HFFc6 (cell line): ENCODE results near the gene CDC26. TPM values are rescaled to one million over a fixed set of nuclear protein-coding genes. Genes with fewer than 3 reads are reported as not detected.
A peak's percentile ranks its signal among the peaks of the same experiment; 100 is the strongest.

ENCODE experiments used
- DNase-seq: peaks from one replicate; pipeline ENCODE4 v3.0.0-alpha.2; 2018
- H3K27ac Mint-ChIP-seq: 2 replicates; pipeline ENCODE4 v1.8.0; 2020; ENCODE audit warnings: mild to moderate bottlenecking, mixed read lengths
- H3K27me3 Mint-ChIP-seq: 2 replicates; pipeline ENCODE4 v1.8.0; 2021; ENCODE audit warnings: mild to moderate bottlenecking, moderate library complexity, mixed read lengths; ENCODE audit not compliant: insufficient read depth
- H3K36me3 Mint-ChIP-seq: 2 replicates; pipeline ENCODE4 v1.8.0; 2021; ENCODE audit warnings: low read depth, mixed read lengths
- H3K4me1 Mint-ChIP-seq: 2 replicates; pipeline ENCODE4 v1.8.0; 2020; ENCODE audit warnings: low read depth, mixed read lengths
- H3K4me3 Mint-ChIP-seq: 2 replicates; pipeline ENCODE4 v1.8.0; 2020; ENCODE audit warnings: mild to moderate bottlenecking, moderate library complexity, mixed read lengths
- H3K9me3 Mint-ChIP-seq: 2 replicates; pipeline ENCODE4 v1.8.0; 2020; ENCODE audit warnings: mild to moderate bottlenecking, mixed read lengths
- CTCF ChIP-seq: fragments of 200-600 bp; sonication (generic); IDR thresholded peaks from 2 replicates; pipeline ENCODE4 v1.5.0; 2021; ENCODE audit warnings: antibody characterized with exemption, mild to moderate bottlenecking
- long read RNA-seq: library from polyadenylated mRNA; unstranded; transcript quantifications from one replicate; pipeline ENCODE4 v2.0.0, GENCODE V29; 2019
- total RNA-seq, 6 experiments: library from RNA; stranded (reverse); fragmentation: NEBNext Ultra II Directional; extraction: Animal tissue kit (Norgen Biotek cat#: 25700); gene quantifications; 2 replicates in 1 of 6; 3 replicates in 5 of 6; pipeline ENCODE4 v1.2.3, GENCODE V29; 2021

CDC26 gene
- total RNA-seq, result 10 to 100 TPM; 27.9 to 37.3 (median 32.9) TPM
- long read RNA-seq, transcript CDC26-201 (4 exons, 872 nt), result major isoform, 37 of 48 reads
- long read RNA-seq, partial matches to known transcripts, result 1 of 48 reads
- long read RNA-seq, other reads (novel, unspliced or antisense), result 10 of 48 reads

DNA sequence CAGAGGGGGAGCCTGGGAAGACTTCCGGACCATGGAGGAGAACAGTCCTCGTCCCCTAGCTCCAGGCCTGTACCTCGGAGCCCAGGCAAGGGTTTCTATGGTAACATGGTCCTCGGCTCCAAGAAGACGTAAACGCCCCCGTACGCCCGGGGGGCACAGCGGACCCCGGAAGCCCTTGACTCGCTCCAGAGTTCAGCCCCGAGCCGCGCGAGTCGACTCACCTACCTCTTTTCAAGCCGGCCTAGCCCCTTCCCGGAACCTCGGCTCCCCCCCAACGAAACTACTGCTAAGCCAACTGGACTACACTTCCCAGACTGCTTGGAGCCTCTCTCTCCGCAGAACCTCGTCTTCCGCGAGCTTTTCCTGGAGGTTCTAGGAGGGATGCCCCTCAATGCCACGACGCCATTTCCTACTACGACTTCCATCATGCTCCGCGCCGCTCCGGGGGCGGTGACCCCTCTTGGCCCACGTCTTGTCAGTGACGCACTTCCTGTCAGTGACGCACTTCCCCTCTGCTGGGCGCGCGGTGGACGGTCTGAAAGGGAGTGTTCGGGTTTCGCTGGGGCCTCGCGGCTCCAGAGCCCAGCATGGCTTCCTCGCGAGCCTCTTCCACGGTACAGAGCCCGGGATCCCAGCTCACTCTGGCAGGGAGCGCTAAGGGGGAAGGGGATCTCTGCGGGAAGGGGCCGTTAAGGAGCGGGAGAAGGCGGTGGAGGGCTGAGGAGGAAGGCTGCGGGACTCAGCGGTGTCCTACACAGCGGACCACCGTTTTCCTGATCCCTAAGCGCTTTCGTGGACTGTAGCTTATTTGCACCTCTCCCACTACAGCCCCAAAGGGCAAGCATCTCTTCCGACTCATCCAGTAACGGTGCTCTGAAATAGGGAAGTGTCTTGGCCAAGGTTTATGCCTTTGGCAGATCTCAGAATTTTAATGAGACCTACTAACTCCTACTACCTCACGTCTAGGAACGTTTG, at the start of gene CDC26, which contains the start of gene PRPF4:
CDC26 (minus strand) TSS at position 416 of the 975 bp plus-strand sequence. CDS start 3,065 bp downstream, outside the sequence.
PRPF4 (plus strand) TSS at position 502 of the 975 bp plus-strand sequence; CDS start at position 588, 86 bp downstream.
- TF ChIP-seq CTCF, result no peak
- no peak within 1 kb of the TSS for H3K27ac Mint-ChIP-seq
- H3K36me3 Mint-ChIP-seq, result peaks cover 38% of the 10 kb centered on the region
- H3K9me3 Mint-ChIP-seq, result no peaks in the 10 kb centered on the region
- H3K4me1 Mint-ChIP-seq, result peaks cover 20% of the 10 kb centered on the region
- H3K27me3 Mint-ChIP-seq, result no peaks in the 10 kb centered on the region
- H3K4me3 Mint-ChIP-seq, result no peak within 1 kb of the TSS
- peak; percentile 98 for DNase-seq

DNA sequence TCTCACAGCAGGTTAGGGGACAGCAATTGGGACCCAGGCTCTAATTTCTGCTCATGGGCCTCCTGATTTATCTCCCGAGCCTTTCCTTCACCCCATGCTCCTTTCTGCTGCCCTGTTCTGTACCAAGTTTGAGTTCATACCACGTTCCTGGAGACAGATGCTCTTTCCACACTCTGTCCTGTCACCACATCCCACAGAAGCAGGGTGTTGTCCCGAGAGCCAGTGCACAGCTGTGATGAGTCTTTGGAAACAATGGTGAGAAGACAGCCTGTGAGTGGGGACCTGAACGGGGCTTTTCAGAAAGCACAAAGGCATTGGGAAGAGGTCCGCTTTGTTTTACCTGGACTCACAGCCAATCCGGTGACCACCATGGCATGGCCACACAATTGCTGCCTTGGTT, 47.3 kb upstream of the CDC26 start:
- Mint-ChIP-seq H3K9me3 (no peaks in the 10 kb centered on the region), H3K27ac (no peak overlapping the region), H3K4me1 (no peaks in the 10 kb centered on the region), H3K4me3 (no peak overlapping the region), H3K36me3 (0 out of 2 replicates have a peak, but pooled peaks cover 4% of the 10 kb centered on the region), H3K27me3 (peaks cover 4% of the 10 kb centered on the region)
- no peak for TF ChIP-seq CTCF
- no peak for DNase-seq

DNA sequence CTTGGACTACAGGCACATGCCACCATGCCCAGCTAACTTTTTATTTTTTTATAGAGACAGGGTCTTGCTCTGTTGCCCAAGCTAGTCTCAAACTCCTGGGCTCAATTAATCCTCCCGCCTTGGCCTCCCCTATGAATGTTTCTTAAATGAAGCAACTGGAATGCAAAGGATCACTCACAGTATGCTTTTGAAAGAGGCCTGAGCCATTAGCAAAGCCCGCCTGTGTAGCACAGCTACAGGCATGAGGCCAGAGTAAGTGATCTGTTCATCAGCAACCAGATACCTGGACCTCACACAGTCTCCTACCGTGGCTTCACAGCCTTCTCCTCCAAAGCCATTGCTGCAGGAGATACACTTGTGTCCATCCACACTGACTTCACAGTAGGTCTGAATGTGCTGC, 44.7 kb upstream of the CDC26 start:
- Mint-ChIP-seq H3K4me3 (no peak overlapping the region), H3K36me3 (0 out of 2 replicates have a peak, but pooled peaks cover 4% of the 10 kb centered on the region), H3K27ac (no peak overlapping the region), H3K9me3 (no peaks in the 10 kb centered on the region), H3K4me1 (peaks cover 7% of the 10 kb centered on the region; the same call in 1 of the 2 replicates), H3K27me3 (peaks cover 8% of the 10 kb centered on the region)
- no peak for DNase-seq
- no peak for TF ChIP-seq CTCF

DNA sequence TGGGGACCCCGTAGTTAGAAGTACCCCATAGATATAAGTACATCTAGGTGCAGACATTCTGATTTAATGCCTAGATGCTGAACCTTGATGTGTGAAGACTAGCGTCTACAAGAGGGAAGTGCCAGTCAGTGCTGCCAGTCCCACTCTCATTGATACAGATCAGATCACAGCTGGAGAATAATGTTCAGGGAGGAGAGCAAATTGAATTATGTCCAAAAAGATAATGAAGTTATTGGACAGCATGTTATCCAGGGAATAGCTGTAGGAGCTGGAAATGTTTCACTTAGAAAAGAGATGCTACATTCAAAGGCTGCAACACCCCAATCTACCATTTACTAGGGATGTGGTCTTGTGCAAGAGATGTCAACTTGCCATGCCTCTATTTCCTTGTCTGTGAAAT, 43.7 kb upstream of the CDC26 start:
- Mint-ChIP-seq H3K27ac (no peak overlapping the region), H3K27me3 (peaks cover 11% of the 10 kb centered on the region), H3K4me1 (peaks cover 7% of the 10 kb centered on the region; the same call in 1 of the 2 replicates), H3K36me3 (0 out of 2 replicates have a peak, but pooled peaks cover 4% of the 10 kb centered on the region), H3K9me3 (no peaks in the 10 kb centered on the region), H3K4me3 (no peak overlapping the region)
- no peak for TF ChIP-seq CTCF
- DNase-seq, result no peak

GRCh38 chr9:113317777-113318176, 42.4 kb upstream of the CDC26 start:
- DNase-seq, result no peak
- Mint-ChIP-seq H3K4me1 (peaks cover 7% of the 10 kb centered on the region; the same call in 1 of the 2 replicates), H3K9me3 (no peaks in the 10 kb centered on the region), H3K4me3 (no peak overlapping the region), H3K36me3 (0 out of 2 replicates have a peak, but pooled peaks cover 4% of the 10 kb centered on the region), H3K27ac (no peak overlapping the region), H3K27me3 (peaks cover 11% of the 10 kb centered on the region)
- TF ChIP-seq CTCF, result peak; percentile 61
